ENCODE measurements around the gene ALK. TPM values are rescaled to one million over a fixed set of nuclear protein-coding genes. Genes with fewer than 3 reads are reported as not detected.

The ALK gene
- polyA plus RNA-seq, 3 donors = not detected

DNA sequence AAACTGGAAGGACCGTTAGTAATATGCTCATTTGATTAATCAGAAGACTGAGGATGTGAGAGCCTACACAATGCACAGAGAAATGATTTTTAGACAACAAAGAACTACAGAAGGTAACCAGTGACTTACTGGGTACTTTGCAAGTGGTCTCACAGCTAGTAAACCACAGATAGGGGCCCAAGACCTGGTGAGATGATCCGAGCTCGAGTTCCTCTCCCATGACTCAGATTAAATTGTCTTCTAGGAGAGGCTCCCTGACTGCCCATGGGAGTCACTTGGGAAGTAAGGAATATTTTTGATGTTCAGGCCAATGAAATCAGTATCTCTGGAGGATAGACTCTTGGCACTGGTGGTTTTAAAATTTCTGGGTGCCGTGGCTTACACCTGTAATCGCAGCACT lies 586.0 kb downstream of the ALK start:
- H3K27me3 Mint-ChIP-seq (ENCODE audit: low read depth in 3 of 3) = peaks cover 2 to 4% (median 2%) of the 10 kb centered on the region in 3 donors
- Histone ChIP-seq H3K4me2 (replicated peaks; ENCODE audit: extremely low read depth, low read length, poor library complexity, severe bottlenecking) (no peak overlapping the region), H3K4me3 (replicated peaks in 1 of 3; ENCODE audit: low read depth in 2 of 3, low read length in 3 of 3) (no peak overlapping the region), H3K9me3 (replicated peaks in 1 of 2; ENCODE audit: control insufficient read depth in 1 of 2, insufficient read depth in 1 of 2, low read length in 2 of 2) (no peaks in the 10 kb centered on the region), H3K27ac (ENCODE audit: low read depth in 1 of 2, low read length in 2 of 2) (no peak overlapping the region), H4K20me1 (ENCODE audit: insufficient read depth, low read length) (no peaks in the 10 kb centered on the region), H2AFZ (ENCODE audit: insufficient read depth, low read depth, low read length, poor library complexity, severe bottlenecking) (no peak overlapping the region), H3K36me3 (replicated peaks in 1 of 2; ENCODE audit: control insufficient read depth in 1 of 2, insufficient read depth in 2 of 2, low read length in 2 of 2) (no peaks in the 10 kb centered on the region), H3K27me3 (ENCODE audit: control insufficient read depth in 2 of 2, insufficient read depth in 2 of 2, low read length in 2 of 2) (no peaks in the 10 kb centered on the region), H3K4me1 (ENCODE audit: control insufficient read depth in 1 of 2, insufficient read depth in 2 of 2, low read length in 2 of 2) (no peaks in the 10 kb centered on the region), H3K79me2 (ENCODE audit: insufficient read depth, low read length) (no peaks in the 10 kb centered on the region), H3K9ac (ENCODE audit: insufficient read depth, low read length, poor library complexity, severe bottlenecking) (no peak overlapping the region)
- no peak overlapping the region for H3K4me3 Mint-ChIP-seq
- WGBS (ENCODE audit: insufficient coverage) = 100% methylated on average over 1 of the region's 5 CpGs
- no peaks in the 10 kb centered on the region for H3K4me1 Mint-ChIP-seq
- intact Hi-C loops (cut with micrococcal nuclease) = loop anchor here in 1 of 2 donors (5.0 kb wide), 1 partner anchor 33 kb away; no protein-coding TSS in a partner anchor
- H3K27ac Mint-ChIP-seq = no peak overlapping the region
- no peaks in the 10 kb centered on the region for H3K9me3 Mint-ChIP-seq
- TF ChIP-seq, protein P1, sequence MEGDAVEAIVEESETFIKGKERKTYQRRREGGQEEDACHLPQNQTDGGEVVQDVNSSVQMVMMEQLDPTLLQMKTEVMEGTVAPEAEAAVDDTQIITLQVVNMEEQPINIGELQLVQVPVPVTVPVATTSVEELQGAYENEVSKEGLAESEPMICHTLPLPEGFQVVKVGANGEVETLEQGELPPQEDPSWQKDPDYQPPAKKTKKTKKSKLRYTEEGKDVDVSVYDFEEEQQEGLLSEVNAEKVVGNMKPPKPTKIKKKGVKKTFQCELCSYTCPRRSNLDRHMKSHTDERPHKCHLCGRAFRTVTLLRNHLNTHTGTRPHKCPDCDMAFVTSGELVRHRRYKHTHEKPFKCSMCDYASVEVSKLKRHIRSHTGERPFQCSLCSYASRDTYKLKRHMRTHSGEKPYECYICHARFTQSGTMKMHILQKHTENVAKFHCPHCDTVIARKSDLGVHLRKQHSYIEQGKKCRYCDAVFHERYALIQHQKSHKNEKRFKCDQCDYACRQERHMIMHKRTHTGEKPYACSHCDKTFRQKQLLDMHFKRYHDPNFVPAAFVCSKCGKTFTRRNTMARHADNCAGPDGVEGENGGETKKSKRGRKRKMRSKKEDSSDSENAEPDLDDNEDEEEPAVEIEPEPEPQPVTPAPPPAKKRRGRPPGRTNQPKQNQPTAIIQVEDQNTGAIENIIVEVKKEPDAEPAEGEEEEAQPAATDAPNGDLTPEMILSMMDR (IDR thresholded peaks at IDR 0.05) = no peak
- no peaks in the 10 kb centered on the region for H3K36me3 Mint-ChIP-seq
- DNase-seq = no peak

DNA sequence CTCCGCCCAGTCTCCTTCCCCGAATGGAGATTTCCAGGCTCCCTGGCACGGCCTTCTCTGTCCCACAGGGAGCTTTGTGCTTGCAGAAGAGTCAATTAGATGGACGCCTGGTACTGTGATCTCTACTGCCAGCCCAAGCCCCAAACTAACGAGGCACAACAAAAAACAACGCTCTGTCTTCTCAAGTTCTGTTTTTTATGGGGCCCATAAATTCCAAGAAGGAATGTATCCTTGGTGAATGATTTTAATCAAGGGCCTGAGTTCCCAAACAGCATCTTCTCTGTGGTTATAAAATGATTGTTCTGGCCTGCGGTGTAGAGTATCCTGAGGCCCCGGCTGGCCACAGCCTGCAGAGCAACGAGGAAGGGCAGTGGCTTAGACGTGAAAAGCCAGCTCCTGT lies 586.7 kb downstream of the ALK start:
- no peak overlapping the region for H3K4me2 ChIP-seq (replicated peaks; ENCODE audit: extremely low read depth, low read length, poor library complexity, severe bottlenecking)
- H3K4me3 ChIP-seq (replicated peaks in 1 of 3; ENCODE audit: low read depth in 2 of 3, low read length in 3 of 3) = no peak overlapping the region
- no peaks in the 10 kb centered on the region for H3K79me2 ChIP-seq (ENCODE audit: insufficient read depth, low read length)
- H3K4me1 ChIP-seq (ENCODE audit: control insufficient read depth in 1 of 2, insufficient read depth in 2 of 2, low read length in 2 of 2) = no peaks in the 10 kb centered on the region
- no peak overlapping the region for H3K27ac Mint-ChIP-seq
- H3K4me1 Mint-ChIP-seq = no peaks in the 10 kb centered on the region
- no peaks in the 10 kb centered on the region for H3K9me3 Mint-ChIP-seq
- no peak overlapping the region for H3K4me3 Mint-ChIP-seq
- no peaks in the 10 kb centered on the region for H3K27me3 ChIP-seq (ENCODE audit: control insufficient read depth in 2 of 2, insufficient read depth in 2 of 2, low read length in 2 of 2)
- intact Hi-C loops (cut with micrococcal nuclease) = loop anchor here in 1 of 2 donors (5.0 kb wide), 1 partner anchor 32 kb away; no protein-coding TSS in a partner anchor
- no peak overlapping the region for H2AFZ ChIP-seq (ENCODE audit: insufficient read depth, low read depth, low read length, poor library complexity, severe bottlenecking)
- H4K20me1 ChIP-seq (ENCODE audit: insufficient read depth, low read length) = no peaks in the 10 kb centered on the region
- TF ChIP-seq, protein P1 (IDR thresholded peaks at IDR 0.05) = no peak
- no peak for DNase-seq
- no peaks in the 10 kb centered on the region for H3K9me3 ChIP-seq (replicated peaks in 1 of 2; ENCODE audit: control insufficient read depth in 1 of 2, insufficient read depth in 1 of 2, low read length in 2 of 2)
- no peak overlapping the region for H3K9ac ChIP-seq (ENCODE audit: insufficient read depth, low read length, poor library complexity, severe bottlenecking)
- no peaks in the 10 kb centered on the region for H3K36me3 ChIP-seq (replicated peaks in 1 of 2; ENCODE audit: control insufficient read depth in 1 of 2, insufficient read depth in 2 of 2, low read length in 2 of 2)
- H3K27ac ChIP-seq (ENCODE audit: low read depth in 1 of 2, low read length in 2 of 2) = no peak overlapping the region
- WGBS (ENCODE audit: insufficient coverage) = 94% methylated on average over 10 of the region's 10 CpGs
- H3K36me3 Mint-ChIP-seq = no peaks in the 10 kb centered on the region
- H3K27me3 Mint-ChIP-seq (ENCODE audit: low read depth in 3 of 3) = peaks cover 2 to 5% (median 4%) of the 10 kb centered on the region in 3 donors

Measured in CD14-positive monocyte (primary cell).